Immature natural killer cell (primary cell): ENCODE data around the gene SYNJ2. TPM values are rescaled to one million over a fixed set of nuclear protein-coding genes. Genes with fewer than 3 reads are reported as not detected.
"Not testable (repeated sequence)": the region's sequence is repeated elsewhere in the genome, so short reads cannot be mapped to it uniquely, and the experiment has no call there.

Source experiments
- DNase-seq, 3 donors: peaks; one replicate each; pipeline ENCODE4 v3.0.0; 2022; ENCODE audit warnings: mixed read lengths in 1 of 3
- H3K27ac Mint-ChIP-seq, 6 donors: one replicate each; pipeline ENCODE4 v1.8.0; 2020; ENCODE audit warnings: mixed read lengths in 6 of 6, mild to moderate bottlenecking in 5 of 6, inconsistent platforms in 4 of 6, moderate library complexity in 3 of 6
- H3K27me3 Mint-ChIP-seq, 3 donors: one replicate each; pipeline ENCODE4 v1.8.0; 2020 to 2021; ENCODE audit warnings: low read depth in 3 of 3, mild to moderate bottlenecking in 3 of 3, mixed read lengths in 3 of 3, moderate library complexity in 3 of 3, inconsistent platforms in 1 of 3
- H3K36me3 Mint-ChIP-seq, 3 donors: one replicate each; pipeline ENCODE4 v1.8.0; 2020; ENCODE audit warnings: mixed read lengths in 3 of 3, inconsistent platforms in 2 of 3, mild to moderate bottlenecking in 2 of 3
- H3K4me1 Mint-ChIP-seq, 2 donors: one replicate each; pipeline ENCODE4 v1.8.0; 2020; ENCODE audit warnings: inconsistent platforms in 2 of 2, mild to moderate bottlenecking in 2 of 2, mixed read lengths in 2 of 2, moderate library complexity in 1 of 2
- H3K4me3 Mint-ChIP-seq, 5 donors: one replicate each; pipeline ENCODE4 v1.8.0; 2020; ENCODE audit warnings: mild to moderate bottlenecking in 5 of 5, mixed read lengths in 5 of 5, inconsistent platforms in 3 of 5, moderate library complexity in 3 of 5
- H3K9me3 Mint-ChIP-seq, 6 donors: one replicate each; pipeline ENCODE4 v1.8.0; 2020; ENCODE audit warnings: mild to moderate bottlenecking in 6 of 6, mixed read lengths in 6 of 6, inconsistent platforms in 4 of 6, moderate library complexity in 3 of 6
- polyA plus RNA-seq, 3 donors: library from polyadenylated mRNA; unstranded; fragments of 300-500 nt; fragmentation: Illumina TruSeq; gene quantifications; one replicate each; pipeline ENCODE4 v1.2.3, GENCODE V29; 2021

The SYNJ2 gene
- polyA plus RNA-seq, 3 donors from 2014 or later: 8.7 to 22.0 (median 12.5) TPM

DNA sequence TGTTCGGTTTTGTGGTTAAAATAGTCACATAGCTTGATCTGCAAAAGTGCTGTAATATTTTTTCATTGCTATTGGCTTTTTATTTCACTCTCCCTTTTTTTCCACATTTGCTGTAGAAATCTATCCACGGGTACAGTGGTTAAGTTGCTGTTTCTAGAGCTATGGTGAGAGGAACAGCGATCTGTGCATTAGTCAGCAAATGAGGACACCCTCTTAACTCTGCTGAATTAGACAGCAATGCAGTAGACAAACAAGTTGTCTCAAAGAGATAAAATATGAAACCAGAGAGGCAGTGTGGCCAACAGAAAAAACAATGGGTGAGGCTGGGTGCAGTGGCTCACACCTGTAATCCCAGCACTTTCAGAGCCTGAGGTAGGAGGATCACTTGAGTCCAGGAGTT lies 17.6 kb upstream of the SYNJ2 start:
- Mint-ChIP-seq H3K27me3 (peaks cover 9% of the 10 kb centered on the region in 3 donors), H3K9me3 (peaks cover 2 to 12% (median 8%) of the 10 kb centered on the region in 6 donors), H3K27ac (no peak overlapping the region), H3K4me1 (peaks cover 11 to 14% of the 10 kb centered on the region in 2 donors), H3K4me3 (peak overlapping the region in 2 of 5 donors; percentile 21 to 24), H3K36me3 (peaks cover 0 to 6% (median 5%) of the 10 kb centered on the region in 3 donors)
- no peak for DNase-seq

DNA sequence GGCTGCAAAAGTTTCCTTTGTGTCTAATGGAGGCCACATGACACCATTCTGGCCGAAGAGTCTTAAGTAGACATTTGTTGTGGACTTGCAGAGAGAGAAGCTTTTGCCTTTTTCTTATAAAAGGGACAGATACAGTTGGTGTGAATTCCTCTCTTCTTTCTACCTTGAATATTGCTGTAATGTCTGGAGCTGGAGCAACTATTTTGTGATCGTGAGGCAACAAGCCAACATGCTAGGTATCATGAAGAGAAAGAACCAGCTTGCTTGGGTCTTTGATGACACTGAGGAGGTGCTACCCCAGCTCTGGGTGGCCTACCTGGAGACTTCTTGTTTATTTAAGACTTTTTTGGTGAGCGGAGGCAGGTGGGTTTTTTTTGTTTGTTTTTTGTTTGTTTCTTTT lies 16.3 kb upstream of the SYNJ2 start:
- H3K27ac Mint-ChIP-seq: no peak overlapping the region
- DNase-seq: no peak
- H3K4me1 Mint-ChIP-seq: peaks cover 11 to 14% of the 10 kb centered on the region in 2 donors
- H3K9me3 Mint-ChIP-seq: peaks cover 0 to 2% (median 0%) of the 10 kb centered on the region in 6 donors
- H3K36me3 Mint-ChIP-seq: no peaks in the 10 kb centered on the region
- peaks cover 5 to 9% (median 8%) of the 10 kb centered on the region in 3 donors for H3K27me3 Mint-ChIP-seq
- H3K4me3 Mint-ChIP-seq: no peak overlapping the region

DNA sequence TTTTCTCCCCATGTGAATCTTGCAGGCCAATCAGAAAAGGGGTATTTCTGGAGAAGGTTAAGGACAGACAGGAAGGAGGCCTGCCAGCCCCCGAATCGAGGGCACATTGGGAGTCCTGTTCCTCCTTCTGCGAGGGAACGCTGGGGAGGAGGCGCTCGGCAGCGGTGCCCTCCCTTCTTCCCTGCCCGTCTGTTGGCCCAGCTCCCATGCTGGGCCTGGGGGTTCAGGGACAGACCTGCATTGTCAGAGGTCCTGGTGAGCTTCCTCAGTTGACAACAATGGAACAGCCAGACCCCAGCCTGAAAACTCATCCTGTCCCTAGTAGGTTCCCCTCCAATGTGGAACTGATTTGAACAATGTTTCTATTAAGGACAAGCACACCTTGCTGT lies 15.1 kb upstream of the SYNJ2 start:
- no peak overlapping the region for H3K4me3 Mint-ChIP-seq
- no peak overlapping the region for H3K27ac Mint-ChIP-seq
- H3K4me1 Mint-ChIP-seq: peaks cover 11 to 14% of the 10 kb centered on the region in 2 donors
- peaks cover 0 to 2% (median 0%) of the 10 kb centered on the region in 6 donors for H3K9me3 Mint-ChIP-seq
- no peak for DNase-seq
- H3K27me3 Mint-ChIP-seq: peaks cover 2 to 10% (median 8%) of the 10 kb centered on the region in 3 donors
- no peaks in the 10 kb centered on the region for H3K36me3 Mint-ChIP-seq

DNA sequence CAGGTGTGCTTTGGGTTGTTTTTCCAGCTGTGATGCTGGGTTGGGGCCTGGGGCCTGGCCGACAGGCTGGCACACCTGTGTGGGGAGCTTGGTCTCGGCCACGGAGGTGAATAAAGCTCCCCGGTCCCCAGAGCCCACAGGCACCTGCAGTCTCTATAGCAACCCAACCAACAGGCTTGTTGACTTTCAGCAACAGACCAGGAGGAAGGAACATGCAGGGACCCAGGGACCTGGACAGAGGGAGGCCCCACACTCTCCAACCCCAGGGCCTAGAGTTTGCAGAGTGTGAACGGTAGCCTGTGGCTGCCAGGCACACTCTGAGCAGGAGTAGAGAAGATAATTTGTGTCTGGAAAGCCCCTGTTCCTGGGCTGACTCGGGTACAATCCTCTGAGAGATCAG lies 14.6 kb upstream of the SYNJ2 start:
- Mint-ChIP-seq H3K9me3 (peaks cover 0 to 2% (median 0%) of the 10 kb centered on the region in 6 donors), H3K27ac (no peak overlapping the region), H3K4me1 (peaks cover 11 to 14% of the 10 kb centered on the region in 2 donors), H3K36me3 (no peaks in the 10 kb centered on the region), H3K27me3 (peaks cover 2 to 10% (median 8%) of the 10 kb centered on the region in 3 donors), H3K4me3 (no peak overlapping the region)
- DNase-seq: no peak

DNA sequence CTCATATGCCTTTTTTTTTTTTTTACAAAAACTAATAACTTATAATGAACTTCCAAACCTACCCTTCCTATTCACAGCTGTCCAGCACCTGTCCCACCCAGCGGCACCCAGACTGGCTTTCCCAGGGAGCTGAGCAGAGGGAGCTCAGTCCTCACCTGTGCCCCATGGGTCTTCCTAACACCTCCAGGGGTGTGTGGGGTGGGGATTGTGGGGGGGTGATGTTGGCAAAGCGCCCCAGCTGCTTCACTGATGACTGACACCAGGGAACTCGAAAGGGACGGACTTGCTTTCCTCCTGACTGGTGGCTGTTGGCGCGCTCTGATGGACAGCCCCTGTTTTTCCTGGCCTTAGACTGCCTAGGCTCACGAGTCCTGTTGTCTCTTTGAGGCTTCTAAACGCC lies 14.2 kb upstream of the SYNJ2 start:
- H3K36me3 Mint-ChIP-seq: no peaks in the 10 kb centered on the region
- peaks cover 2 to 10% (median 8%) of the 10 kb centered on the region in 3 donors for H3K27me3 Mint-ChIP-seq

DNA sequence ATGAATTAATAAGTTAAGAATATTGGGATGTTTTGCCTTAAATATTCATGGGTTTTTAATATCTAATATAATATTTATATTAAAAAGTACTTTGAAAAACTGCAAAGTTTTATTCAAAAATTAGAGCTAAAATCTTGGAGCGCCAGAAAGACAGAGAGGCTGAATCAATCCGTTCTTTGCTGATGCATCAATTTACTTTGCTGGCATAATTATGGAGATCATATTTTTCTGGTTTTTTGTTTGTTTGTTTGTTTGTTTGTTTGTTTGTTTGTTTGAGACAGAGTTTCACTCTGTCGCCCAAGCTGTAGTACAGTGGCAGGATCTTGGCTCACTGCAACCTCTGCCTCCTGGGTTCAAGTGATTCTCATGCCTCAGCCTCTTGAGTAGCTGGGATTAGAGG lies 9.5 kb upstream of the SYNJ2 start:
- DNase-seq, H3K4me3 Mint-ChIP-seq, H3K27ac Mint-ChIP-seq, H3K9me3 Mint-ChIP-seq, H3K36me3 Mint-ChIP-seq, H3K27me3 Mint-ChIP-seq, H3K4me1 Mint-ChIP-seq: not testable (repeated sequence)

More for the DNA sequence above, 14.2 kb upstream of the SYNJ2 start:
- Mint-ChIP-seq H3K4me1 (peaks cover 9 to 13% of the 10 kb centered on the region in 2 donors), H3K9me3 (peaks cover 0 to 2% (median 0%) of the 10 kb centered on the region in 6 donors), H3K27ac (no peak overlapping the region), H3K4me3 (no peak overlapping the region)
- no peak for DNase-seq

DNA sequence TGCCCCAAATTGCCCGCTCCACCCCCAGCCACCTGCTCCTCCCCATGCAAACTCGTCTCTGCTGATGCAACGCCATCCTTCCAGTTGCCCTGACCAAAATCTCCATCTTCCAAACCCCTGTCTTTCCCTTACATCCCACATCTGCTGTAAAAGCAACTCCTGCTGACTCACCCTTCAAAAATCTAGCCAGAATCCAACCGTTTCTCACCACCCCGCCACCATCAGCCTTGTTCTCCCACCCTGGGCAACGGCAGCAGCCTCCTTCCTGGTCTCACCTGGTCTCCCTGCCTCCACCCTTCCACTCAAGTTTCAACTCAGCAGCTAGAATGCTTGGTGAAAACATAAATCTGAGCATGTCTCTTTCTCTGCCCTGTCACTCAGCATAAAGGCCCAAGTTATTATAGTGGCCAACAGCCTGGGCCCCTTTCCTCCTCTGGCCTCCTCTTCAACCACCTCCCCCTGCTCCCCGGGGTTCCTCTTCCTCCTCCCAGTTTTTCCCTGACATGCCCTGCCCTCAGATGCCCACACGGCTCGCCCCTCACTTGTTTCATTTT lies 7.2 kb upstream of the SYNJ2 start:
- Mint-ChIP-seq H3K27ac (no peak overlapping the region), H3K4me3 (no peak overlapping the region), H3K36me3 (no peaks in the 10 kb centered on the region), H3K9me3 (no peaks in the 10 kb centered on the region), H3K4me1 (no peaks in the 10 kb centered on the region), H3K27me3 (peaks cover 0 to 7% (median 3%) of the 10 kb centered on the region in 3 donors)
- DNase-seq: no peak

DNA sequence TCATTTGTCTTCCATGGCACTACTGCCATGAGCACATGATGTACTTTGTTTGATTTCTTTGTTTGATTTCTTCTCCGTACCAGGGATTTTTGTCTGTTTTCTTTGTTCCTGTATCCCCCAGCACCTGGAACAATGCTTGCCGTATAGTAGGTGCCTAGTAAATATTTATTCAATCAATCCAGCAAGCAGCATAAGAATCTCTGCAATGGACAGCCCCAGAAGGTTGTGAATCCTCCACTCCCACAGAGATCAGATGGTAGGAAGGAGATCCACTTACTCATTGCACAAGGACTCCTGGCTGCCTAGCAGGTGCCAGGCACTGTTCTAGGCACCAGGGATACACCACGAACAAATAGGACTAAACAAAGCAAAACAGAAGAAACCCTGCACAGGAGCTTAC lies 6.7 kb upstream of the SYNJ2 start:
- Mint-ChIP-seq H3K4me1 (peaks cover 0 to 1% of the 10 kb centered on the region in 2 donors), H3K27ac (no peak overlapping the region), H3K9me3 (no peaks in the 10 kb centered on the region), H3K36me3 (no peaks in the 10 kb centered on the region), H3K4me3 (no peak overlapping the region), H3K27me3 (peaks cover under 1 to 7% (median 3%) of the 10 kb centered on the region in 3 donors)
- DNase-seq: no peak

DNA sequence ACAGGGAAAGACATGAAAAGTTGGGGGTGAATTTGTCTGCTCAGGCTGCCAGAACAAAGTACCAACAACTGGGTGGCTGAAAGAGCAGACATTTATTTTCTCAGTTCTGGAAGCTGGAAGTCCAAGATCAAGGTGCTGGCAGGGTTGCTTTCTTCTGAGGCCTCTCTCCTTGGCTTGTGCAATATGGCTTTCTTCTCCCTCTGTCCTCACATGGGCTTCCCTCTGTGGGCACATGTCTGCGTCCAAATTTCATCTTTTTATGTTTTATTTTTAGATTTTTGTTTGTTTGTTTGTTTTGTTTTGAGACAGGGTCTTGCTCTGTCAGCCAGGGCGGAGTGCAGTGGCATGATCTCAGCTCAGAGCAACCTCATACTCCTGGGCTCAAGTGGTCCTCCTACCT lies 6.2 kb upstream of the SYNJ2 start:
- H3K27ac Mint-ChIP-seq: no peak overlapping the region
- peaks cover 4 to 8% (median 4%) of the 10 kb centered on the region in 3 donors for H3K27me3 Mint-ChIP-seq
- no peaks in the 10 kb centered on the region for H3K36me3 Mint-ChIP-seq
- no peak for DNase-seq
- H3K4me1 Mint-ChIP-seq: peaks cover 0 to 6% of the 10 kb centered on the region in 2 donors
- no peaks in the 10 kb centered on the region for H3K9me3 Mint-ChIP-seq
- no peak overlapping the region for H3K4me3 Mint-ChIP-seq

DNA sequence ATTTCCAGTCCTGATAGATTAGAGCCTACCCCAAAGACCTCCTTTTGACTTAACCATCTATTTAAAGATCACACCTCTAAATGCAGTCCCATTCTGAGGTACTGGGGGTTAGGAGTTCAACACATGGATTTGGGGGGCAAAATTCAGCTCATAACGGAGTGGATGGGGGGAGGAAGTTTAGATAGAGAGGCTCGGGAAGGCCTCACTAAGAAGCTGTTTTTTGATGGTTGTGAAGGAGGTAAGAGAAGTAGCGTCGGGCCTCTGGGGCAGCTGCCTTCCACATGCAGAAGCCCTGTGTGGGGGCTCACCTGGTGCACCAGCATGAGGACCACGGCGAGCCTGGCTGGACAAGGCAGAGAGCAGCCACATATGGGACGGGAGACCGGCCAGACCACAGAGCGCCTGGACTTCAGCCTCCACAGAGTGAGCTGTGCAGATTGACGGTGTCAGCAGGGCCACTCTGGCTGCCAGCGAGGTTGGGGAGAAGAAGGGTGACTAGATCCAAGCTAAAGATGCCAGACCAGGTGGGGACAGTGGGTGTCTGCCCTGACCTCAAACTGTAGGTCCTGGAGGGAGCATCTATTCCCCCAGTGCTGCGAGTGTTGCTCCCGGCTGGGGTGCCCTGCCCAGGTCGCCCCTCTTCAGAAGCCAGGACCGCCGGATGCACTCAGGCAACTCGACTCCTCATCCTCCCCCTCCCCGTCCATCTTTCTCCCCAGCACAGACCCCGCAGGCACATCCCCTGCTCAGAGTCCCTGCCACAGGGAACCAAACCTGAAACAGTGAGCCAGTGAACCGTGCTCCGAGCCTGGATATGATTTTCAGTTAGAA lies 5.1 kb upstream of the SYNJ2 start:
- Mint-ChIP-seq H3K27ac (no peak overlapping the region), H3K4me3 (no peak overlapping the region), H3K9me3 (no peaks in the 10 kb centered on the region), H3K27me3 (peaks cover 4 to 12% (median 8%) of the 10 kb centered on the region in 3 donors), H3K36me3 (no peaks in the 10 kb centered on the region), H3K4me1 (peaks cover 6 to 13% of the 10 kb centered on the region in 2 donors)
- no peak for DNase-seq

DNA sequence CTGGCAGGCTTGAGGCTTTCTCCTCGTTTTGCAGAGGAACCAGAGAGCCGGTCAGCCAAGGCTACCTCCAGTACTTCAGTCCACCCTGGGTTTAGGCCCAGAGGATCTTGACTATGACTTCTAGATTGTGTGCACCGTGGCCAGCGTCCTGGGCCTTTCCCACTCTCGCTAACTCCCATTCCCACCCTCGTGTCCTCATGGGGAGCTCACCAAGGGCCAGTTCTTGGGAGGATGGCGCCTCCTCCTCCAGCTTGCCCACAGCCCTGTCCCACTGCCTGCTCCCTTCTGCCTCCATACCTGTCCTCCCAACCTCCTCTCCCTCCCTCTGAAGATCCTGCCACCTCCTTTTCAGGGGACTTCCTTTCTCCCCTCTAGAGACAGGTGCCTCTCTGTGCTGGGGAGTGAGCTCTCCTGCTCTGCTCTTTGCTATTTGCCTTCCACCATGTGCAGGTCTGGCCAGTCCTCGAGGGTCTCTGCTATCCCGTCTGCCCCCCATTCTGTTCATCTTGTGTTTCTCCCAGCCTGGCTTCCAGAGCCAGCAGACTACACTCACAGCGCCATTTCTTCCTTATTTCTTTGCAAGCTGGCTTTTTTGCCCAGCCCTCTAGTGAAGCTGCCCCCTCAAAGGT lies 4.4 kb upstream of the SYNJ2 start:
- H3K27ac Mint-ChIP-seq: peak overlapping the region in 1 of 6 donors; percentile 75
- no peaks in the 10 kb centered on the region for H3K36me3 Mint-ChIP-seq
- DNase-seq: no peak
- H3K9me3 Mint-ChIP-seq: no peaks in the 10 kb centered on the region
- H3K27me3 Mint-ChIP-seq: peaks cover 4 to 12% (median 8%) of the 10 kb centered on the region in 3 donors
- H3K4me1 Mint-ChIP-seq: peaks cover 7 to 13% of the 10 kb centered on the region in 2 donors
- H3K4me3 Mint-ChIP-seq: no peak overlapping the region

DNA sequence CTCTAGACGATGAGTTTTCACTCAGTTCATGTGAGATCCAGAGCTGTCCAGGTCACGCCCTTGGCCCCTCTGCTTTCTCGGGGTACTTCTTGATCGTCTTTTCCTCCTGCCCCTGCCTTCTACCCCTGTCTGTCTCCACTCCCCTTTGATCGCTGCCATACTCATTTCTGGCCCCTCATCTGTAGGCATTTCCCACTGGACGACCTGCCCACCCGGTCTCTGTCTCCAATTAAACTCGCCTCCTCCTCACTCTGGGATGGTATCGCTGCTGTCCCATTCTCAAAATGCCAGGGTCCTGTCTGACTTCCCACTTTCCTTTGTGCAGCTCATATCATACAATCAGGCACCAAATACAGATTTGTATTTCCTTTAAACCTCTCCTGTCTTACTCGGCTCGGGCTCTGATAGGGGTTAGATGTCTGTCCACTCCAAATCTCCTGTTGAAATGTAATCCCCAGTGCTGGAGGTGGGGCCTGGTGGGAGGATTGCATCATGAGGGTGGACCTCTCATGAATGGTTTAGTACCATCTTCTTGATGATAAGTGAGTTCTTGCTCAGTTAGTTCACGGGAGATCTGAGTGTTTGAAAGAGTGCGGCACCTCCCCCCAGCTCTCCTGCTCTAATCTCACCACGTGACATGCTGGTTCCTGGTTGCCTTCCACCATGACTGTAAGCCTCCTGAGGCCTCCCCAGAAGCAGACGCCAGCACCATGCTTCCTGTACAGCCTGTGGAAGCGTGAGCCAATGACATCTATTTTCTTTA lies 3.5 kb upstream of the SYNJ2 start:
- H3K27ac Mint-ChIP-seq: no peak overlapping the region

DNA sequence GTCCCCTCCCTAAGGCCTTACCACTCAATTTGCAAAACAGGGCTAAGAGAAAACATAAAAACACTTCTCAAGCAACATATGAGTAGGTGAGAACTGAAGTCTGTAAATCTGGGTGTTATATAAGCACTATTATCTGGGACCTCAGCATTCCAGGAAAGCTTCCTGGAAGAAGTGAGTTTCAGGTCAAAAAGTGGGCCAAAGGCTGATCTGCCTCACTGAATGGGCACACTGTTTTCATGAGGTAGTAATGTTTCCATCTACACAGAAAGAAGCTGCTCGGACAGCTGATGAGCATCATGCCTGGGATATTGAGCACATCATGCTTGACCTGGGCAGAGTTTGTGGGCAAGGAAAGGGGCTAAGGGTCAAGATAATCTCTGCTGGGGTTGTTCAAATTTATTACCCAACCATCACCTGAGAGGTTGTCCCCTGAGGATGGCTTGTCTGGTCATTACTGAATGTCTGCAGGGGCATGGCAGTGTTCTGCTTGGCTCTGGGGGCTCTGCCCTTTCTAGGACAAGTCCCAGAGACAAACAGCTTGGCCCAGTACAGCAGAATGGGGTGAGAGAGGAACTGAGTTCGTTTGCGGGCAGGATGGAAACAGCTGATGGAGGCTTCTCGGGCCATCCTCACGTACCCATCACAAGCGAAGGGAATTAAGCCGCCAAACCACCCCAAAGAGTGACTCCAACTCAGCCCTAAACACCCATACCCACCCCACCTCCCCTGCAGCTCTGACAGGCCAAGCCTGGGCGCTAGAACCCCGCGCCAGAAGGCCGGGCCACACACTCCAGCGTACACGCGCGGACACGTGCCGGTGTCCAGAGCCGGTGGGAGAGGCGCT lies 1.2 kb upstream of the SYNJ2 start:
- Mint-ChIP-seq H3K27me3 (peaks cover 4 to 8% (median 8%) of the 10 kb centered on the region in 3 donors), H3K4me3 (peak overlapping the region; percentile 81 to 92 (median 85)), H3K27ac (peak overlapping the region in 5 of 6 donors; percentile 32 to 79 (median 76)), H3K36me3 (no peaks in the 10 kb centered on the region), H3K4me1 (peaks cover 37 to 46% of the 10 kb centered on the region in 2 donors), H3K9me3 (no peaks in the 10 kb centered on the region)
- DNase-seq: peak in 1 of 3 donors; percentile 23

More for the DNA sequence above, 3.5 kb upstream of the SYNJ2 start:
- H3K36me3 Mint-ChIP-seq: no peaks in the 10 kb centered on the region
- H3K4me3 Mint-ChIP-seq: no peak overlapping the region
- H3K4me1 Mint-ChIP-seq: peaks cover 16 to 22% of the 10 kb centered on the region in 2 donors
- H3K27me3 Mint-ChIP-seq: peaks cover 4 to 11% (median 8%) of the 10 kb centered on the region in 3 donors
- DNase-seq: no peak
- H3K9me3 Mint-ChIP-seq: no peaks in the 10 kb centered on the region
